SK-N-SH treated with all-trans-retinoic acid at 6 μM for 48 hours (cell line): ENCODE results near the gene CUL5.

Experiments used
- CREB5 ChIP-seq: fragments of 250-450 bp; sonication (Bioruptor Pico); IDR thresholded peaks from 2 replicates; pipeline ENCODE4 v1.5.1; 2020; ENCODE audit warnings: low read depth, mild to moderate bottlenecking, moderate library complexity
- GLIS3 ChIP-seq: fragments of 250-450 bp; sonication (Bioruptor Pico); IDR thresholded peaks from 2 replicates; pipeline ENCODE4 v1.5.0; 2020; ENCODE audit warnings: mild to moderate bottlenecking, moderate library complexity
- OSR1 ChIP-seq: fragments of 250-450 bp; sonication (Bioruptor Pico); IDR thresholded peaks from 2 replicates; pipeline ENCODE4 v1.8.0; 2022; ENCODE audit warnings: moderate library complexity, mild to moderate bottlenecking, inconsistent platforms
- PATZ1 ChIP-seq: fragments of 250-450 bp; sonication (Bioruptor Pico); IDR thresholded peaks from 2 replicates; pipeline ENCODE4 v1.8.0; 2020; ENCODE audit warnings: mild to moderate bottlenecking, moderate library complexity, borderline replicate concordance
- ZFP30 ChIP-seq: fragments of 450-650 bp; formaldehyde crosslinking; IDR thresholded peaks from 2 replicates; pipeline ENCODE4 v1.5.0; 2022; ENCODE audit warnings: mild to moderate bottlenecking, moderate library complexity

GRCh38 chr11:108147150-108147549 is 138.5 kb downstream of the CUL5 start:
- no peak for TF ChIP-seq CREB5 (CRISPR knock-in tag)
- TF ChIP-seq OSR1, result no peak
- no peak for TF ChIP-seq PATZ1
- TF ChIP-seq GLIS3 (CRISPR knock-in tag), result no peak
- no peak for TF ChIP-seq ZFP30
